ENCODE measurements around the gene SLC2A2.

SLC2A2 gene

DNA sequence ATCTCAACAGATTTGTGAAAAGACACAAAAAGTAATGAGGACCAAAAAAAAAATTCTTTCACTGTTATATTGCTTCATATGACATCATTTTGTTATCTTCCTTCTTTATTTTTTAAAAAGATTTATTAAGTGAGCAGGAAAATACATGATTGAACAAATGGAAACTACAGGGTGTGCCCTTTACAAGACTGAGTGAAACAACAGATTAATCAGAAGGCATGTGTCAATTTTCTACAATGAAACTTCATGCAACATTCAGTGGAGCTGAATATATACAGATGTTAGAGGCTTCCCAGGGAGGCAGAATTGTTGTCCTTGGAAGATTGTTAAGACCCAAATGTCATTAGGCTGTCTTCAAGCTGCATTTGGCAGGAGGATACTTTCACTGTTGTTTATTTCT lies 28.4 kb upstream of the SLC2A2 start:
- DNase-seq (ENCODE audit: low read depth in 2 of 2): peak; percentile 14 to 49
- no peak overlapping the region for H3K4me3 ChIP-seq (replicated peaks in 1 of 2; ENCODE audit: low read depth in 2 of 2, low read length in 2 of 2)
- TF ChIP-seq CTCF (IDR thresholded peaks at IDR 0.05; ENCODE audit: low read depth, low read length): no peak

DNA sequence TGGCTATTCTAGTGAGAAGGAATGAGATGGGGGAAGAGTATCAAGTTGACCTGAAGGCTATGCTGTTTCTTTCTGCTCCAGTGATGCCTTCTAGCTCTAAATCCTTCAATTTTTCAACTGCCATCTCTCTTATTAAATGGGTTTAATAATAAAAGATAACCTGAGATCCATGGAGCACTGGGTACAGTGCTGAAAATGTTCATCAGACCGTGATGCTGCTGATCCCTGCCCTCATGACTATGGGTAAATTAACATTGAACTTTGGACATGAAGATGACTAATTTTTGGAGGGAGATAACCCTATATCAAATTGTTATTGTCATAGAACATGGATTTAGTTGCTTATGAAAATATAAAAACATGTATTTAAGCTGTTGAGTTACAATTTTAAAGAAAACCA lies 27.7 kb upstream of the SLC2A2 start:
- no peak for TF ChIP-seq CTCF (IDR thresholded peaks at IDR 0.05; ENCODE audit: low read depth, low read length)
- H3K4me3 ChIP-seq (replicated peaks in 1 of 2; ENCODE audit: low read depth in 2 of 2, low read length in 2 of 2): no peak overlapping the region

GRCh38 chr3:171049861-171050444 lies 23.4 kb upstream of the SLC2A2 start:
- peak; percentile 69 for TF ChIP-seq CTCF (IDR thresholded peaks at IDR 0.05; ENCODE audit: low read depth, low read length)
- H3K4me3 ChIP-seq (replicated peaks in 1 of 2; ENCODE audit: low read depth in 2 of 2, low read length in 2 of 2): no peak overlapping the region
- DNase-seq (ENCODE audit: low read depth in 2 of 2): peak; percentile 75 to 77

More for the DNA sequence above, 27.7 kb upstream of the SLC2A2 start:
- DNase-seq (ENCODE audit: low read depth in 2 of 2): no peak

DNA sequence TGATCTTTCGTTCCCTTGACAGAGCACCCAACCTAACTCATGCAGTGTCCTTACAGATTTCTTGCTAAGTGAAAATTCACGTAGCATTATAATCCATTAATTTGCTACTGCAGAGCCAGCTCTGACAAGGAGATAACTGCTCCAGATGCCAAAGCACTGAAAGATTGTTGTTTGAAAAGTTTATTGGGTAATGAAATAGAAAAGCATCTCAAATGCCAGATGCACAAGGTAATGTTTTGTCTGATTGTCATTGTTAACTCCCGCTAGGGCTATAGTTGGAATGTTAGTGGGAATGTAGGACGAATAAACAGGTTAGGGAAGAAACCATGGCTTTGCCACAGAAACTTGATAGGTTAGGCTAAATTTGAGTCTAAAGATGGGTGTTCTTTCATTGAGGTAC lies 20.2 kb upstream of the SLC2A2 start:
- H3K4me3 ChIP-seq (replicated peaks in 1 of 2; ENCODE audit: low read depth in 2 of 2, low read length in 2 of 2): no peak overlapping the region
- no peak for TF ChIP-seq CTCF (IDR thresholded peaks at IDR 0.05; ENCODE audit: low read depth, low read length)
- DNase-seq (ENCODE audit: low read depth in 2 of 2): no peak

- no peak overlapping the region for H3K4me3 ChIP-seq (replicated peaks in 1 of 2; ENCODE audit: low read depth in 2 of 2, low read length in 2 of 2)
- peak; percentile 86 to 94 for DNase-seq (ENCODE audit: low read depth in 2 of 2)
- no peak for TF ChIP-seq CTCF (IDR thresholded peaks at IDR 0.05; ENCODE audit: low read depth, low read length)
Observed at GRCh38 chr3:171044835-171045793, 18.6 kb upstream of the SLC2A2 start.

GRCh38 chr3:171044384-171044783 lies 17.9 kb upstream of the SLC2A2 start:
- no peak for TF ChIP-seq CTCF (IDR thresholded peaks at IDR 0.05; ENCODE audit: low read depth, low read length)
- DNase-seq (ENCODE audit: low read depth in 2 of 2): no peak
- H3K4me3 ChIP-seq (replicated peaks in 1 of 2; ENCODE audit: low read depth in 2 of 2, low read length in 2 of 2): no peak overlapping the region

Data from cardiac fibroblast (primary cell).